ENCODE data around the gene SIL1. TPM values are rescaled to one million over a fixed set of nuclear protein-coding genes. Genes with fewer than 3 reads are reported as not detected.
A peak's percentile ranks its signal among the peaks of the same experiment; 100 is the strongest.
"Not testable (repeated sequence)": the region's sequence is repeated elsewhere in the genome, so short reads cannot be mapped to it uniquely, and the experiment has no call there.

The SIL1 gene
- polyA plus RNA-seq, 2 of the 4 experiments (the other 2 are of a cell fraction) = 27.6 to 45.5 TPM

GRCh38 chr5:139061856-139062255 is 136.3 kb downstream of the SIL1 start:
- no peak for DNase-seq (ENCODE audit: low read depth in 1 of 2, low spot score in 1 of 2)
- Histone ChIP-seq H3K4me1 (peaks cover 38% of the 10 kb centered on the region), H3K4me2 (no peak overlapping the region), H3K27ac (no peak overlapping the region), H3K9me3 (no peaks in the 10 kb centered on the region), H3K4me3 (no peak overlapping the region)
- FAIRE-seq = no peak
- 86% methylated on average over 4 of the region's 4 CpGs for WGBS (ENCODE audit: missing lambda C conversion rate)
- no peak for ATAC-seq
- ChIA-PET CTCF (no interaction called here), POLR2A (no interaction called here)
- TF ChIP-seq, protein P1, sequence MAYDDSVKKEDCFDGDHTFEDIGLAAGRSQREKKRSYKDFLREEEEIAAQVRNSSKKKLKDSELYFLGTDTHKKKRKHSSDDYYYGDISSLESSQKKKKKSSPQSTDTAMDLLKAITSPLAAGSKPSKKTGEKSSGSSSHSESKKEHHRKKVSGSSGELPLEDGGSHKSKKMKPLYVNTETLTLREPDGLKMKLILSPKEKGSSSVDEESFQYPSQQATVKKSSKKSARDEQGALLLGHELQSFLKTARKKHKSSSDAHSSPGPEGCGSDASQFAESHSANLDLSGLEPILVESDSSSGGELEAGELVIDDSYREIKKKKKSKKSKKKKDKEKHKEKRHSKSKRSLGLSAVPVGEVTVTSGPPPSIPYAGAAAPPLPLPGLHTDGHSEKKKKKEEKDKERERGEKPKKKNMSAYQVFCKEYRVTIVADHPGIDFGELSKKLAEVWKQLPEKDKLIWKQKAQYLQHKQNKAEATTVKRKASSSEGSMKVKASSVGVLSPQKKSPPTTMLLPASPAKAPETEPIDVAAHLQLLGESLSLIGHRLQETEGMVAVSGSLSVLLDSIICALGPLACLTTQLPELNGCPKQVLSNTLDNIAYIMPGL (CRISPR knock-in tag; IDR thresholded peaks at IDR 0.05; ENCODE audit: borderline replicate concordance) = no peak
- no peak for TF ChIP-seq EHF (CRISPR knock-in tag; IDR thresholded peaks at IDR 0.05)
- no peak for TF ChIP-seq CHD4 (IDR thresholded peaks at IDR 0.05; ENCODE audit: borderline replicate concordance)
- TF ChIP-seq FOXS1 (CRISPR knock-in tag; IDR thresholded peaks at IDR 0.05) = no peak
- TF ChIP-seq, protein P2, sequence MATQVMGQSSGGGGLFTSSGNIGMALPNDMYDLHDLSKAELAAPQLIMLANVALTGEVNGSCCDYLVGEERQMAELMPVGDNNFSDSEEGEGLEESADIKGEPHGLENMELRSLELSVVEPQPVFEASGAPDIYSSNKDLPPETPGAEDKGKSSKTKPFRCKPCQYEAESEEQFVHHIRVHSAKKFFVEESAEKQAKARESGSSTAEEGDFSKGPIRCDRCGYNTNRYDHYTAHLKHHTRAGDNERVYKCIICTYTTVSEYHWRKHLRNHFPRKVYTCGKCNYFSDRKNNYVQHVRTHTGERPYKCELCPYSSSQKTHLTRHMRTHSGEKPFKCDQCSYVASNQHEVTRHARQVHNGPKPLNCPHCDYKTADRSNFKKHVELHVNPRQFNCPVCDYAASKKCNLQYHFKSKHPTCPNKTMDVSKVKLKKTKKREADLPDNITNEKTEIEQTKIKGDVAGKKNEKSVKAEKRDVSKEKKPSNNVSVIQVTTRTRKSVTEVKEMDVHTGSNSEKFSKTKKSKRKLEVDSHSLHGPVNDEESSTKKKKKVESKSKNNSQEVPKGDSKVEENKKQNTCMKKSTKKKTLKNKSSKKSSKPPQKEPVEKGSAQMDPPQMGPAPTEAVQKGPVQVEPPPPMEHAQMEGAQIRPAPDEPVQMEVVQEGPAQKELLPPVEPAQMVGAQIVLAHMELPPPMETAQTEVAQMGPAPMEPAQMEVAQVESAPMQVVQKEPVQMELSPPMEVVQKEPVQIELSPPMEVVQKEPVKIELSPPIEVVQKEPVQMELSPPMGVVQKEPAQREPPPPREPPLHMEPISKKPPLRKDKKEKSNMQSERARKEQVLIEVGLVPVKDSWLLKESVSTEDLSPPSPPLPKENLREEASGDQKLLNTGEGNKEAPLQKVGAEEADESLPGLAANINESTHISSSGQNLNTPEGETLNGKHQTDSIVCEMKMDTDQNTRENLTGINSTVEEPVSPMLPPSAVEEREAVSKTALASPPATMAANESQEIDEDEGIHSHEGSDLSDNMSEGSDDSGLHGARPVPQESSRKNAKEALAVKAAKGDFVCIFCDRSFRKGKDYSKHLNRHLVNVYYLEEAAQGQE (IDR thresholded peaks at IDR 0.05) = no peak
- TF ChIP-seq KDM1A (IDR thresholded peaks at IDR 0.05; ENCODE audit: low read depth) = no peak
- TF ChIP-seq SREBF2 (IDR thresholded peaks at IDR 0.05) = no peak
- TF ChIP-seq, protein P3, sequence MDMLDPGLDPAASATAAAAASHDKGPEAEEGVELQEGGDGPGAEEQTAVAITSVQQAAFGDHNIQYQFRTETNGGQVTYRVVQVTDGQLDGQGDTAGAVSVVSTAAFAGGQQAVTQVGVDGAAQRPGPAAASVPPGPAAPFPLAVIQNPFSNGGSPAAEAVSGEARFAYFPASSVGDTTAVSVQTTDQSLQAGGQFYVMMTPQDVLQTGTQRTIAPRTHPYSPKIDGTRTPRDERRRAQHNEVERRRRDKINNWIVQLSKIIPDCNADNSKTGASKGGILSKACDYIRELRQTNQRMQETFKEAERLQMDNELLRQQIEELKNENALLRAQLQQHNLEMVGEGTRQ (IDR thresholded peaks at IDR 0.05) = no peak
- TF ChIP-seq ESRRA (IDR thresholded peaks at IDR 0.05; ENCODE audit: borderline replicate concordance, low read length) = no peak
- TF ChIP-seq MYC (IDR thresholded peaks at IDR 0.05; ENCODE audit: borderline replicate concordance, low read length) = no peak
- TF ChIP-seq, protein P4, sequence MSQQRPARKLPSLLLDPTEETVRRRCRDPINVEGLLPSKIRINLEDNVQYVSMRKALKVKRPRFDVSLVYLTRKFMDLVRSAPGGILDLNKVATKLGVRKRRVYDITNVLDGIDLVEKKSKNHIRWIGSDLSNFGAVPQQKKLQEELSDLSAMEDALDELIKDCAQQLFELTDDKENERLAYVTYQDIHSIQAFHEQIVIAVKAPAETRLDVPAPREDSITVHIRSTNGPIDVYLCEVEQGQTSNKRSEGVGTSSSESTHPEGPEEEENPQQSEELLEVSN (IDR thresholded peaks at IDR 0.05; ENCODE audit: borderline replicate concordance, low read depth) = no peak

- POLR2A ChIA-PET = no interaction called here
- Histone ChIP-seq H3K4me3 (no peak overlapping the region), H3K4me2 (no peak overlapping the region), H3K9me3 (no peaks in the 10 kb centered on the region), H3K4me1 (peaks cover 32% of the 10 kb centered on the region), H3K27ac (0 out of 6 replicates have a peak overlapping the region, but pooled peaks of 1 of the 2 experiments have one; percentile 8)
- FAIRE-seq = no peak
- CTCF ChIA-PET = no interaction called here
- no peak for DNase-seq (ENCODE audit: low read depth in 1 of 2, low spot score in 1 of 2)
- TF ChIP-seq BHLHE40 (IDR thresholded peaks at IDR 0.05; ENCODE audit: low read depth, low read length) (no peak), KDM5A (IDR thresholded peaks at IDR 0.05) (no peak), RAD21 (conservative IDR thresholded peaks at IDR 0.05 in 1 of 2, IDR thresholded peaks at IDR 0.05 in 1 of 2) (no peak), EP300 (IDR thresholded peaks at IDR 0.05) (no peak)
- 47% methylated on average over 5 of the region's 5 CpGs for whole genome bisulfite sequencing (ENCODE audit: missing lambda C conversion rate)
- ATAC-seq = 0 out of 6 replicates have a peak, but pooled peaks of 1 of the 2 experiments have one; percentile 29
Measured at GRCh38 chr5:139061274-139061673, 136.9 kb downstream of the SIL1 start.

- WGBS (ENCODE audit: missing lambda C conversion rate) = 91% methylated on average over 2 of the region's 2 CpGs
- ATAC-seq = no peak
Measured at GRCh38 chr5:139058121-139058520, 140.0 kb downstream of the SIL1 start.

DNA sequence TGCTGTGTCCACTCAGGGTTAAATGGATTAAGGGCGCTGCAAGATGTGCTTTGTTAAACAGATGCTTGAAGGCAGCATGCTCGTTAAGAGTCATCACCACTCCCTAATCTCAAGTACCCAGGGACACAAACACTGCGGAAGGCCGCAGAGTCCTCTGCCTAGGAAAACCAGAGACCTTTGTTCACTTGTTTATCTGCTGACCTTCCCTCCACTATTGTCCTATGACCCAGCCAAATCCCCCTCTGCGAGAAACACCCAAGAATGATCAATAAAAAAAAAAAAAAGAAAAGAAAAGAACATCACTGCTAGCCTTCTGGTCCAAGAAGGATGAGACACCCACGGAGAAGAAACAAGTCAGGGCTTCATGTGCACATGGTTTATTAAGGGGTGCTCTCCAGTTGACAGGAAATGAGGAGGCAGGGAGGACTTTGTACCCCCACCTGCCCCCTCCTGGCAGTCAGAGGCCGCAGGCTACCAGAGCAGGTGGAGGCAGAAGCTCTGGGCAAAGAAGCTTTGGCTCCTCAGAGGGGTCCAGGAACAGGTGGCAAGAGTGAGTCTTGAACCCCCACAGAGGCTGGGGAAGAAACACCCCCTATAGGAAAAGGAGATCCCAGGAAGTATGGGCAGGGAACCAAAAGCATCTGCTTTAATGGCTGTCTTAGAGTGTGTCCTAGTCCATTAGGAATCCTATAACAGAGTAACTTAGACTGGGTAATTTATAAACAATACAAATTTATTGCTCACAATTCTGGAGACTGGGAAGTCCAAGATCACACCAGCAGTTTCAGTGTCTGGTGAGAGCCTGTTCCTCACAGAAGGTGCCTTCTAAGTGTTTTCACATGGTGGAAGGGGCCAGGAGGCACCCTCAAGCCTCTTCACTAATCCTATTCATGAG is 140.9 kb downstream of the SIL1 start:
- CTCF ChIA-PET; DNase-seq (ENCODE audit: low read depth in 1 of 2, low spot score in 1 of 2); ATAC-seq; H3K4me1 ChIP-seq; H3K4me2 ChIP-seq; H3K9me3 ChIP-seq; H3K27ac ChIP-seq; POLR2A ChIA-PET; FAIRE-seq; H3K4me3 ChIP-seq: not testable (repeated sequence)
- WGBS (ENCODE audit: missing lambda C conversion rate) = 82% methylated on average over 6 of the region's 7 CpGs

More at GRCh38 chr5:139058121-139058520, 140.0 kb downstream of the SIL1 start:
- H3K4me2 ChIP-seq = no peak overlapping the region
- FAIRE-seq = no peak
- no peak for DNase-seq (ENCODE audit: low read depth in 1 of 2, low spot score in 1 of 2)
- CTCF ChIA-PET = no interaction called here
- TF ChIP-seq ZSCAN20 (CRISPR knock-in tag; IDR thresholded peaks at IDR 0.05) (no peak), EHMT2 (IDR thresholded peaks at IDR 0.05; ENCODE audit: low read depth) (no peak)
- TF ChIP-seq, protein P5, sequence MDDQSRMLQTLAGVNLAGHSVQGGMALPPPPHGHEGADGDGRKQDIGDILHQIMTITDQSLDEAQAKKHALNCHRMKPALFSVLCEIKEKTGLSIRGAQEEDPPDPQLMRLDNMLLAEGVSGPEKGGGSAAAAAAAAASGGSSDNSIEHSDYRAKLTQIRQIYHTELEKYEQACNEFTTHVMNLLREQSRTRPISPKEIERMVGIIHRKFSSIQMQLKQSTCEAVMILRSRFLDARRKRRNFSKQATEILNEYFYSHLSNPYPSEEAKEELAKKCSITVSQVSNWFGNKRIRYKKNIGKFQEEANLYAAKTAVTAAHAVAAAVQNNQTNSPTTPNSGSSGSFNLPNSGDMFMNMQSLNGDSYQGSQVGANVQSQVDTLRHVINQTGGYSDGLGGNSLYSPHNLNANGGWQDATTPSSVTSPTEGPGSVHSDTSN (IDR thresholded peaks at IDR 0.05) = no peak
- no peaks in the 10 kb centered on the region for H3K9me3 ChIP-seq
- peaks cover 10% of the 10 kb centered on the region; the same call in 2 of the 3 replicates for H3K4me1 ChIP-seq
- POLR2A ChIA-PET = no interaction called here
- H3K4me3 ChIP-seq = no peak overlapping the region
- H3K27ac ChIP-seq = no peak overlapping the region

Data from A549 (cell line).